ENCODE measurements around the gene HNRNPLL.

- TF ChIP-seq CTCF (IDR thresholded peaks at IDR 0.05) (no peak), ZFX (IDR thresholded peaks at IDR 0.05; ENCODE audit: borderline replicate concordance) (no peak)
Observed at GRCh38 chr2:38592951-38593350, 9.8 kb downstream of the HNRNPLL start.
